Medulla oblongata (tissue), 1 donor: ENCODE data around the gene LANCL2.
"Not testable (repeated sequence)": the region's sequence is repeated elsewhere in the genome, so short reads cannot be mapped to it uniquely, and the experiment has no call there.

Experiments
- DNase-seq: peaks from one replicate; pipeline ENCODE4 v3.0.0-alpha.2; 2015; ENCODE audit errors: extremely low spot score

LANCL2 gene

GRCh38 chr7:55470261-55470660 lies 105.1 kb downstream of the LANCL2 start:
- DNase-seq, result no peak

GRCh38 chr7:55471594-55471993 lies 106.5 kb downstream of the LANCL2 start:
- not testable (repeated sequence) for DNase-seq

GRCh38 chr7:55472406-55472805 lies 107.3 kb downstream of the LANCL2 start:
- DNase-seq, result not testable (repeated sequence)

- no peak for DNase-seq
Measured at GRCh38 chr7:55472928-55473725, 108.0 kb downstream of the LANCL2 start.

GRCh38 chr7:55473932-55474331 lies 108.8 kb downstream of the LANCL2 start:
- DNase-seq, result no peak

GRCh38 chr7:55474944-55475854 lies 110.1 kb downstream of the LANCL2 start:
- no peak for DNase-seq

- peak; percentile 87 for DNase-seq
Measured at GRCh38 chr7:55475855-55476803, 111.0 kb downstream of the LANCL2 start.

GRCh38 chr7:55476852-55477780 lies 112.0 kb downstream of the LANCL2 start:
- DNase-seq, result no peak

- no peak for DNase-seq
Measured at GRCh38 chr7:55477781-55478374, 112.7 kb downstream of the LANCL2 start.

- DNase-seq, result no peak
Measured at GRCh38 chr7:55478700-55479099, 113.6 kb downstream of the LANCL2 start.

- no peak for DNase-seq
Measured at GRCh38 chr7:55481155-55481554, 116.0 kb downstream of the LANCL2 start.

GRCh38 chr7:55483046-55483445 lies 117.9 kb downstream of the LANCL2 start:
- DNase-seq, result no peak
